A549 (cell line): Measurements from ENCODE around the gene C4orf51. TPM values are rescaled to one million over a fixed set of nuclear protein-coding genes. Genes with fewer than 3 reads are reported as not detected.

Source experiments
- ATAC-seq, 2 experiments: fragments of 200-7000 bp in 1 of 2; fragments of >200 bp in 1 of 2; cut with Nextera tagmentation in 1 of 2; cut with Tn5 transposase in 1 of 2; 3 replicates each; pipeline versions ENCODE4 v1.8.0 to v1.9.1; 2018 to 2020; ENCODE audit warnings: mild to moderate bottlenecking in 1 of 2, moderate library complexity in 1 of 2
- CTCF ChIA-PET: fragments of 300-600 bp; sonication (Branson Sonifier 250); formaldehyde crosslinking; extraction: SDS; loops from one replicate; lab custom pipeline; 2021; ENCODE audit warnings: antibody characterized with exemption, inconsistent platforms; lab: Yijun Ruan, JAX
- POLR2A ChIA-PET: fragments of 350-600 bp; formaldehyde crosslinking; extraction: SDS; loops from one replicate; lab custom pipeline; 2021; ENCODE audit warnings: antibody characterized with exemption, inconsistent platforms; lab: Yijun Ruan, JAX
- DNase-seq, 2 experiments: peaks; one replicate each; pipeline versions ENCODE4 v3.0.0 to v3.0.0-alpha.2; 2011 to 2016; ENCODE audit warnings: low read depth in 1 of 2, low spot score in 1 of 2
- FAIRE-seq: peaks from 2 replicates; lab custom pipeline; 2011; peaks lifted over from hg19 to GRCh38; lab: Jason Lieb, UNC
- H3K27ac ChIP-seq, 2 experiments: fragments of >200 bp; sonication (Bioruptor Twin); formaldehyde crosslinking; 3 replicates each; pipeline ENCODE4 v1.5.1; 2016 to 2017
- H3K4me1 ChIP-seq: fragments of >200 bp; sonication (Bioruptor Twin); formaldehyde crosslinking; 3 replicates; pipeline ENCODE4 v1.6.1; 2016
- H3K4me2 ChIP-seq: fragments of >200 bp; sonication (Bioruptor Twin); formaldehyde crosslinking; 3 replicates; pipeline ENCODE4 v1.6.1; 2016
- H3K4me3 ChIP-seq: fragments of >200 bp; sonication (Bioruptor Twin); formaldehyde crosslinking; 3 replicates; pipeline ENCODE4 v1.5.1; 2016
- H3K9me3 ChIP-seq: fragments of >200 bp; sonication (Bioruptor Twin); formaldehyde crosslinking; 3 replicates; pipeline ENCODE4 v1.6.1; 2016
- CHD2 ChIP-seq: fragments of 150-350 bp; IDR thresholded peaks from 2 replicates; pipeline ENCODE4 v1.6.1; 2014; ENCODE audit warnings: low read length; ENCODE audit not compliant: partially characterized antibody
- EP300 ChIP-seq, 2 experiments: fragments of >200 bp; sonication (Bioruptor Twin); formaldehyde crosslinking; IDR thresholded peaks; 2 replicates in 1 of 2; 3 replicates in 1 of 2; pipeline ENCODE4 v1.6.1; 2016 to 2017
- FOSB ChIP-seq: fragments of 250-450 bp; sonication (Bioruptor Pico); IDR thresholded peaks from 2 replicates; pipeline ENCODE4 v1.5.0; 2020; ENCODE audit warnings: mild to moderate bottlenecking, moderate library complexity
- HOXA7 ChIP-seq: fragments of 250-450 bp; sonication (Bioruptor Pico); IDR thresholded peaks from 2 replicates; pipeline ENCODE4 v1.5.0; 2020; ENCODE audit warnings: mild to moderate bottlenecking, moderate library complexity
- JUN ChIP-seq, 2 experiments: fragments of >200 bp; sonication (Bioruptor Twin); formaldehyde crosslinking; IDR thresholded peaks; 2 replicates in 1 of 2; 3 replicates in 1 of 2; pipeline ENCODE4 v1.6.1; 2016 to 2017
- JUNB ChIP-seq: fragments of >200 bp; sonication (Bioruptor Twin); formaldehyde crosslinking; IDR thresholded peaks from 2 replicates; pipeline ENCODE4 v1.6.1; 2016
- MAZ ChIP-seq: fragments of 150-350 bp; IDR thresholded peaks from 2 replicates; pipeline ENCODE4 v1.6.1; 2014; ENCODE audit warnings: antibody characterized with exemption, low read depth, low read length, borderline replicate concordance
- NFE2L2 ChIP-seq: fragments of 150-350 bp; conservative IDR thresholded peaks from 2 replicates; pipeline ENCODE4 v1.6.1; 2014; ENCODE audit warnings: low read length
- NPAS2 ChIP-seq: fragments of 250-450 bp; sonication (Bioruptor Pico); IDR thresholded peaks from 2 replicates; pipeline ENCODE4 v1.8.0; 2022; ENCODE audit warnings: mild to moderate bottlenecking, moderate library complexity, borderline replicate concordance
- POLR2A ChIP-seq: IDR thresholded peaks from 2 replicates; pipeline ENCODE4 v1.6.1; 2012; ENCODE audit warnings: mild to moderate bottlenecking, low read length
- RAD21 ChIP-seq, 2 experiments: fragments of >200 bp in 1 of 2; sonication (Bioruptor Twin) in 1 of 2; formaldehyde crosslinking in 1 of 2; IDR thresholded peaks in 1 of 2; conservative IDR thresholded peaks in 1 of 2; 2 replicates in 1 of 2; 3 replicates in 1 of 2; pipeline ENCODE4 v1.6.1; 2012 to 2018; ENCODE audit warnings: inconsistent platforms in 1 of 2
- RCOR1 ChIP-seq: fragments of 150-350 bp; IDR thresholded peaks from 2 replicates; pipeline ENCODE4 v1.6.1; 2014; ENCODE audit warnings: antibody characterized with exemption, low read length, low read depth
- ZC3H11A ChIP-seq: fragments of 450-650 bp; IDR thresholded peaks from 2 replicates; pipeline ENCODE4 v1.6.1; 2014; ENCODE audit warnings: antibody characterized with exemption, mild to moderate bottlenecking
- ZNF302 ChIP-seq: fragments of 250-450 bp; sonication (Bioruptor Pico); IDR thresholded peaks from 2 replicates; pipeline ENCODE4 v1.9.0; 2021; ENCODE audit warnings: inconsistent platforms, mild to moderate bottlenecking, moderate library complexity
- ZSCAN20 ChIP-seq: fragments of 250-450 bp; sonication (Bioruptor Pico); IDR thresholded peaks from 2 replicates; pipeline ENCODE4 v1.8.0; 2022; ENCODE audit warnings: mild to moderate bottlenecking, moderate library complexity
- WGBS: methylation state at CpG from one replicate; pipeline ENCODE4 v1.1.6; 2017; ENCODE audit errors: missing lambda C conversion rate; 5-methylcytosine and 5-hydroxymethylcytosine counted together
- polyA plus RNA-seq, 4 experiments: library from polyadenylated mRNA; depleted of rRNA in 3 of 4; stranded (reverse); fragments of >200 nt; fragmentation: RNase III in 1 of 4; extraction: RNeasy Plus Mini Kit Qiagen cat#74134 plus additional on column Dnase treatment in 1 of 4; gene quantifications; 2 replicates in 3 of 4; 3 replicates in 1 of 4; pipeline ENCODE4 v1.2.3, GENCODE V29; 2011 to 2017
- TF ChIP-seq, protein P1 (sequence below): IDR thresholded peaks from 2 replicates; pipeline ENCODE4 v1.6.1; 2012
- TF ChIP-seq, protein P2 (sequence below): fragments of 450-650 bp; IDR thresholded peaks from 2 replicates; pipeline ENCODE4 v1.6.1; 2014; ENCODE audit warnings: antibody characterized with exemption
- TF ChIP-seq, protein P3 (sequence below): fragments of >200 bp; sonication (Bioruptor Twin); formaldehyde crosslinking; IDR thresholded peaks from 3 replicates; pipeline ENCODE4 v1.5.1; 2016
- TF ChIP-seq, protein P4 (sequence below): fragments of 200-600 bp; sonication (generic); IDR thresholded peaks from 2 replicates; pipeline ENCODE4 v1.6.1; 2016; ENCODE audit warnings: antibody characterized with exemption, mild to moderate bottlenecking, moderate library complexity
- TF ChIP-seq, protein P5 (sequence below): IDR thresholded peaks from 2 replicates; pipeline ENCODE4 v1.6.1; 2012; ENCODE audit warnings: low read depth, borderline replicate concordance

Gene C4orf51
- polyA plus RNA-seq, 2 of the 4 experiments (the other 2 are of a cell fraction) = not detected

DNA sequence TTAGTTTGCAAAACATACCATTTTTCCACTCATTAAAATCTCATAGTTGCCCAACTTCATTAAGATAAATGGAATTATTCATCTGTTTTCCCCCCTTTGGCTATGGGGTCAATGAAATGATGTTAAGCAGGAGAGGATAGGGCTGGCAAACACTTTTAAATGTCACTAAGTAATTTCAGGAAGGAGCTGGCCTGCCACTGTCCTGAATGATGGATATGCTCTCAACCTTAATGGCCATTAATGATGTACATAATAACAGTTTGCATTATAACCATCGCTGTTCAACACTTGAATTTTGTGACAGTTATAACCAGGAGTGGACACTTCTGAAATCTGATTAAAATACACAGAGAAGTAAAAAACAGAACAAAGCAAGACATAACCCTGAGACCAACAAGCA, 77.2 kb downstream of the C4orf51 start:
- POLR2A ChIA-PET = no interaction called here
- WGBS = 97% methylated on average over 1 of the region's 1 CpG

DNA sequence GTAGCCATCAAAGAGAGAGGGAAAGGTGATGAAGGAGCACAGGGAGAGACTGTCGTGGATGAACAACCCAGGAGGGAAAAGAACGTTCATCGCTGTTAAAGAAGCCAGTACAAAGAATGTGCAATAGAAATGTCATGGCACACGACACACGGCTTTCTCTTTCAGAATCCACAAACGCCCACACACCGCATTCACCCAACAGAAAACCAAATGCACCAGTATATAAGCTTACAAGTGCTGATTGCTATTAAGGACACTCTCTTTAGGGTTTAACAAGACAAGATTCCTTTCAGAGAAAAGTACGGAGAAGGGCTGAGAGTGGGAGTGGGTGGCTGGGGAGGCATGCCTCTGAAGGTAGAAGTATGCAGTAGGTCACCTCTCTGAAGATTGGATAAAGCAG, 80.2 kb downstream of the C4orf51 start:
- DNase-seq (no peak), FAIRE-seq (no peak), ATAC-seq (no peak)
- no peaks in the 10 kb centered on the region for H3K9me3 ChIP-seq
- ChIA-PET CTCF (no interaction called here), POLR2A (no interaction called here)
- WGBS = 88% methylated on average over 8 of the region's 8 CpGs
- H3K27ac ChIP-seq = no peak overlapping the region
- no peak overlapping the region for H3K4me3 ChIP-seq
- TF ChIP-seq ZSCAN20 (CRISPR knock-in tag) (no peak), RAD21 (conservative IDR thresholded peaks at IDR 0.05 in 1 of 2, IDR thresholded peaks at IDR 0.05 in 1 of 2) (no peak), RCOR1 (no peak), NFE2L2 (no peak), ZNF302 (CRISPR knock-in tag) (no peak), ZC3H11A (no peak), EP300 (IDR thresholded peaks at IDR 0.05) (no peak), MAZ (no peak), FOSB (CRISPR knock-in tag) (no peak), NPAS2 (CRISPR knock-in tag) (no peak), POLR2A (no peak), JUNB (no peak), JUN (IDR thresholded peaks at IDR 0.05) (no peak), CHD2 (no peak)
- TF ChIP-seq, protein P1, sequence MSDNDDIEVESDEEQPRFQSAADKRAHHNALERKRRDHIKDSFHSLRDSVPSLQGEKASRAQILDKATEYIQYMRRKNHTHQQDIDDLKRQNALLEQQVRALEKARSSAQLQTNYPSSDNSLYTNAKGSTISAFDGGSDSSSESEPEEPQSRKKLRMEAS = no peak
- TF ChIP-seq, protein P2, sequence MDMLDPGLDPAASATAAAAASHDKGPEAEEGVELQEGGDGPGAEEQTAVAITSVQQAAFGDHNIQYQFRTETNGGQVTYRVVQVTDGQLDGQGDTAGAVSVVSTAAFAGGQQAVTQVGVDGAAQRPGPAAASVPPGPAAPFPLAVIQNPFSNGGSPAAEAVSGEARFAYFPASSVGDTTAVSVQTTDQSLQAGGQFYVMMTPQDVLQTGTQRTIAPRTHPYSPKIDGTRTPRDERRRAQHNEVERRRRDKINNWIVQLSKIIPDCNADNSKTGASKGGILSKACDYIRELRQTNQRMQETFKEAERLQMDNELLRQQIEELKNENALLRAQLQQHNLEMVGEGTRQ = no peak
- TF ChIP-seq, protein P3, sequence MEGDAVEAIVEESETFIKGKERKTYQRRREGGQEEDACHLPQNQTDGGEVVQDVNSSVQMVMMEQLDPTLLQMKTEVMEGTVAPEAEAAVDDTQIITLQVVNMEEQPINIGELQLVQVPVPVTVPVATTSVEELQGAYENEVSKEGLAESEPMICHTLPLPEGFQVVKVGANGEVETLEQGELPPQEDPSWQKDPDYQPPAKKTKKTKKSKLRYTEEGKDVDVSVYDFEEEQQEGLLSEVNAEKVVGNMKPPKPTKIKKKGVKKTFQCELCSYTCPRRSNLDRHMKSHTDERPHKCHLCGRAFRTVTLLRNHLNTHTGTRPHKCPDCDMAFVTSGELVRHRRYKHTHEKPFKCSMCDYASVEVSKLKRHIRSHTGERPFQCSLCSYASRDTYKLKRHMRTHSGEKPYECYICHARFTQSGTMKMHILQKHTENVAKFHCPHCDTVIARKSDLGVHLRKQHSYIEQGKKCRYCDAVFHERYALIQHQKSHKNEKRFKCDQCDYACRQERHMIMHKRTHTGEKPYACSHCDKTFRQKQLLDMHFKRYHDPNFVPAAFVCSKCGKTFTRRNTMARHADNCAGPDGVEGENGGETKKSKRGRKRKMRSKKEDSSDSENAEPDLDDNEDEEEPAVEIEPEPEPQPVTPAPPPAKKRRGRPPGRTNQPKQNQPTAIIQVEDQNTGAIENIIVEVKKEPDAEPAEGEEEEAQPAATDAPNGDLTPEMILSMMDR = no peak
- TF ChIP-seq, protein P4, sequence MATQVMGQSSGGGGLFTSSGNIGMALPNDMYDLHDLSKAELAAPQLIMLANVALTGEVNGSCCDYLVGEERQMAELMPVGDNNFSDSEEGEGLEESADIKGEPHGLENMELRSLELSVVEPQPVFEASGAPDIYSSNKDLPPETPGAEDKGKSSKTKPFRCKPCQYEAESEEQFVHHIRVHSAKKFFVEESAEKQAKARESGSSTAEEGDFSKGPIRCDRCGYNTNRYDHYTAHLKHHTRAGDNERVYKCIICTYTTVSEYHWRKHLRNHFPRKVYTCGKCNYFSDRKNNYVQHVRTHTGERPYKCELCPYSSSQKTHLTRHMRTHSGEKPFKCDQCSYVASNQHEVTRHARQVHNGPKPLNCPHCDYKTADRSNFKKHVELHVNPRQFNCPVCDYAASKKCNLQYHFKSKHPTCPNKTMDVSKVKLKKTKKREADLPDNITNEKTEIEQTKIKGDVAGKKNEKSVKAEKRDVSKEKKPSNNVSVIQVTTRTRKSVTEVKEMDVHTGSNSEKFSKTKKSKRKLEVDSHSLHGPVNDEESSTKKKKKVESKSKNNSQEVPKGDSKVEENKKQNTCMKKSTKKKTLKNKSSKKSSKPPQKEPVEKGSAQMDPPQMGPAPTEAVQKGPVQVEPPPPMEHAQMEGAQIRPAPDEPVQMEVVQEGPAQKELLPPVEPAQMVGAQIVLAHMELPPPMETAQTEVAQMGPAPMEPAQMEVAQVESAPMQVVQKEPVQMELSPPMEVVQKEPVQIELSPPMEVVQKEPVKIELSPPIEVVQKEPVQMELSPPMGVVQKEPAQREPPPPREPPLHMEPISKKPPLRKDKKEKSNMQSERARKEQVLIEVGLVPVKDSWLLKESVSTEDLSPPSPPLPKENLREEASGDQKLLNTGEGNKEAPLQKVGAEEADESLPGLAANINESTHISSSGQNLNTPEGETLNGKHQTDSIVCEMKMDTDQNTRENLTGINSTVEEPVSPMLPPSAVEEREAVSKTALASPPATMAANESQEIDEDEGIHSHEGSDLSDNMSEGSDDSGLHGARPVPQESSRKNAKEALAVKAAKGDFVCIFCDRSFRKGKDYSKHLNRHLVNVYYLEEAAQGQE = no peak
- TF ChIP-seq, protein P5, sequence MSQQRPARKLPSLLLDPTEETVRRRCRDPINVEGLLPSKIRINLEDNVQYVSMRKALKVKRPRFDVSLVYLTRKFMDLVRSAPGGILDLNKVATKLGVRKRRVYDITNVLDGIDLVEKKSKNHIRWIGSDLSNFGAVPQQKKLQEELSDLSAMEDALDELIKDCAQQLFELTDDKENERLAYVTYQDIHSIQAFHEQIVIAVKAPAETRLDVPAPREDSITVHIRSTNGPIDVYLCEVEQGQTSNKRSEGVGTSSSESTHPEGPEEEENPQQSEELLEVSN = no peak
- no peaks in the 10 kb centered on the region for H3K4me1 ChIP-seq
- no peak overlapping the region for H3K4me2 ChIP-seq

More for the DNA sequence above, 77.2 kb downstream of the C4orf51 start:
- Histone ChIP-seq H3K9me3 (no peaks in the 10 kb centered on the region), H3K4me1 (no peaks in the 10 kb centered on the region), H3K27ac (no peak overlapping the region)
- CTCF ChIA-PET = no interaction called here
- FAIRE-seq = no peak
- no peak for DNase-seq
- no peak for ATAC-seq
- TF ChIP-seq JUN (IDR thresholded peaks at IDR 0.05) (no peak), HOXA7 (no peak)
- TF ChIP-seq, protein P5 = no peak
- TF ChIP-seq, all 56 proteins: peak for 0
- no peak overlapping the region for H3K4me2 ChIP-seq
- no peak overlapping the region for H3K4me3 ChIP-seq
